GM12872 (cell line): Measurements from ENCODE around the gene SEMA4D.

Experiments used
- CTCF ChIP-seq: IDR thresholded peaks from 3 replicates; pipeline ENCODE4 v1.5.1; 2011; ENCODE audit warnings: low read depth, mild to moderate bottlenecking, low read length, moderate library complexity; ENCODE audit not compliant: insufficient read depth

SEMA4D gene

GRCh38 chr9:89422151-89422975 is 75.5 kb downstream of the SEMA4D start:
- no peak for TF ChIP-seq CTCF

GRCh38 chr9:89421595-89421994 is 76.3 kb downstream of the SEMA4D start:
- no peak for TF ChIP-seq CTCF

- TF ChIP-seq CTCF, result no peak
Observed at GRCh38 chr9:89420397-89421178, 77.3 kb downstream of the SEMA4D start.

GRCh38 chr9:89419978-89420394 is 77.9 kb downstream of the SEMA4D start:
- TF ChIP-seq CTCF, result no peak

- no peak for TF ChIP-seq CTCF
Observed at GRCh38 chr9:89418882-89419640, 78.9 kb downstream of the SEMA4D start.

- no peak for TF ChIP-seq CTCF
Observed at GRCh38 chr9:89418474-89418845, 79.5 kb downstream of the SEMA4D start.
